HTERT RPE-1 (cell line): ENCODE measurements around the gene ZSCAN22.
"Not testable (repeated sequence)": the region's sequence is repeated elsewhere in the genome, so short reads cannot be mapped to it uniquely, and the experiment has no call there.

Experiments
- in situ Hi-C: fragments of 300-500 bp; cut with MboI; formaldehyde crosslinking; loops from 4 replicates; pipeline ENCODE4 v1.14.3; 2020; ENCODE audit warnings: low sequenced_read_pairs

ZSCAN22 gene

DNA sequence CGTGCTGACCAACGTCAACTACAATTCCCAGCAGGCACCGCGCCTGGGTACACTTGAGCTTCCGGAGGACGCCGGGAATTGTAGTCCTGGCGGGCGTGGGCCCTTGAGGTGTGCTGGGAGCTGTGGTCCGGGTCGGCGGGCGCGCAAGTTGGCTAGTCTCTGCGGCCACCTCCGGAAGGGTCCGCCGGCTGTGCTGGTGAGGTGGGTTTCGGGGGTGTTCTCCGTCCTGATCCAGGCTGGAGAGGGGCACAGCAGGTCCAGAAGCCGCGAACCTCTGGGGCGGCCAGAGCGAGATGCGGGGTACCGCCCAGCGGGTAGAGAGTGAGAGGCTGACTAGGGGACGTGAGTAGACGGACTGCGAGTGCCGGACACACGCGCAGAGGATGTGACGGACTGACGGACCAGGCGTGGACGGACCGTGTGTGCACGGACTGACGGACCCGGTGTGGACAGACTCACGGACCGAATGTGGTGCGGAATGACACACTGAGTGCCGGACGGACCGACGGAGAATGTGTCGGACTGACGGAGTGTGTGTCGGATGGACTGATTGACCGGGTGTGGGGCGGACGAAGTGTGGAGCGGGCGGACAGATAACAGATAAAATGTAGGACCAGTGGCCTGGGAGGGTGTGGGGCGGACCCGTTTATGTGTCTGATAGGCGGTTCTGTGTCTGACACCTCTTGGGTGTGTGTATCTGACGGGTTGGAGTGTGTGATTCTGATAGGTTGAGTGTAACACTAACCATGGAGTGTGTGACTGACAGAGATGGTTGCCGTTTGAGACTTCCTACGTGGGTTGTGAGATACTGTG lies at the start of gene ZSCAN22:
Gene ZSCAN22, plus strand, starts transcription at position 81 of the 813 bp plus-strand sequence. CDS start 7,809 bp downstream, outside the sequence.
- in situ Hi-C loops: no loop called here

GRCh38 chr19:58277197-58277596 lies 49.6 kb upstream of the ZSCAN22 start:
- in situ Hi-C loops: no loop called here

DNA sequence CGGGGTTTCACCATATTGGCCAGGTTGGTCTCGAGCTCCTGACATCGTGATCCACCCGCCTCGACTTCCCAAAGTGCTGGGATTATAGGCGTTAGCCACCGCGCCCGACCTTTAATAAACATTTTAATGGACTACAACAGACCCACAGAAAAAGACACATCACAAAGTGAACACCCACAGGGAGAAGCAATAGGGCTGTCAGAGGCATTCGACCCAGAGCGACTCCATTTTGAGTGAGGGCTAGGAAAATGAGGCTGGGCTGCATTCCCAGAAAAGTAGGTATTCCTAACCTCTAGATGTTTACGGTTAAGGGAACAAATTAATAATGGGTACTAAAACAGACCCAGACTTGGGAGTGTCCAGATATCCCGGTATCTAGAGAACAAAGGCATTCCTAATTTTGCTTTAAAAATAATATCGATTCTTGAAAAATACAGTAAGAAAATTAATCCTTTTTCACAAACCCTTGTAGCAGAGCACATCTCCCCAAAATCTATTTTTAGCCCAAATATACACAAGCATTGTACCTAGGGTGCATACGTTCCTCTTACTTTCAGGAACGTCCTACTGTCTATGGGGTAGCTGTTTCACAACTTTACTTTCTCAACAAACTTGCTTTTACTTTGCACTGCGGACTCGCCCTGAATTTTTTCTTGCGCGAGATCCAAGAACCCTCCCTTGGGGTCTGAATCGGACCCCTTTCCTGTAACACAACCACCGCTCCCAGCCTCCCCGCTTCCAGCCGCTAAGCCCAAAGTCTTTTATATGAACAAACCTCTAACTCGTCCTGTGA lies 48.9 kb upstream of the ZSCAN22 start:
- in situ Hi-C loops: no loop called here

GRCh38 chr19:58278541-58279041 lies 48.2 kb upstream of the ZSCAN22 start, which contains the start of gene ZNF8:
ZNF8 (plus strand) TSS chr19:58278955; CDS start chr19:58279082, 127 bp downstream.
- in situ Hi-C loops: no loop called here

- in situ Hi-C loops: no loop called here
Observed at GRCh38 chr19:58279042-58279924, 47.5 kb upstream of the ZSCAN22 start.

DNA sequence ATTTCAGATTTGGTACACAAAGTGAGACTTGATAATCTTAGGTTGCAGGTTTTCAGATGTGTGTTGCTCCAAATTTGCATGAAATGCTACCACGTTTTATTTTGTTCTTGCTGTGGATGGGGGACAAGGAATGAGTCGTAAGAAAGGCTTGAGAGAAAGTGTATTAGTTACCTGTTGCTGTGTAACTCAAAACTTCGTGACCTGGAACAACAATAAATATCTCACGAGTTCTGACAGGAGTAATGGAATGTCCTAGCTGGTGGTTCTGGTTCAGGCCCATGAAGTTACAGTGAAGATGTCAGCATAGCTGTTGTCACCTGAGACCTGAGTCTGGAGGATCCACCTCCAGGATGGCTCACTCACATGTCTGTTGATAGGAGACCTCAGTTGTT lies 46.9 kb upstream of the ZSCAN22 start:
- in situ Hi-C loops: no loop called here

DNA sequence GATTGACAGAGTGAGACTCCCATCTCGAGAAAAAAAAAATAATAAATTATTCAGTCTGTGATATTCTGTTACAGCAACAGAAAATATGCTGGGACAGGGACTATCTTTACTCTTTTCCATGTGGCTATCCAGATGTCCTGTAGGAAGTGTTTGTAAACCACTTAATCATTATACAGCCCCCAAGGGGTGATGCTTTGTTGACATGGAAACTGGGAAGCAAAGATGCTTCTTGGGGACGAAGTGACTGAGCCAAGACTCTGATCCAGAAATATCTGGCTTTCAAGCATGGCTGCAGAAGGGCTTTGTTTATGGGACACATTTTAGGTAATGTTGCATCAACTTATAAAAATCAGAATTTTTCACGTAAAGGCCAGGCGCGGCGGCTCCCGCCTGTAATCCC lies 42.6 kb upstream of the ZSCAN22 start:
- in situ Hi-C loops: no loop called here

- in situ Hi-C loops: no loop called here
Observed at GRCh38 chr19:58291943-58292342, 34.9 kb upstream of the ZSCAN22 start.

GRCh38 chr19:58294743-58295374 lies 31.9 kb upstream of the ZSCAN22 start:
- in situ Hi-C loops: no loop called here

GRCh38 chr19:58296104-58296503 lies 30.7 kb upstream of the ZSCAN22 start:
- in situ Hi-C loops: no loop called here

GRCh38 chr19:58300620-58301019 lies 26.2 kb upstream of the ZSCAN22 start:
- in situ Hi-C loops: no loop called here

- in situ Hi-C loops: no loop called here
Observed at GRCh38 chr19:58304255-58304654, 22.5 kb upstream of the ZSCAN22 start.

DNA sequence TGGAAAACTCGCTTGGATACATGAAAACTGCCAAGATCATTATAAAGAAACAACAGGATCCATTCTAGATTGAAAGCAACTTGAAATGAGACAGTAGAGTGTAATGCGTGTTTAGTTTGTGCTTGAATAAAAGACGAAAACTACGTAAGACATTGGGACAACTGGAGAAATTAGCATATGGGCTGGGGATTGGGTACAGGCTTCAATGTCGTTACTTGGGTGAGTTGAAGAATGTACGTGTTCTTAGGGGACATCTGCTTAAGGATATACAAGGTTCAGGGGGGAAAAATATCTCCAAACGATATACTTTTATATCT lies 22.1 kb upstream of the ZSCAN22 start:
- in situ Hi-C loops: no loop called here

DNA sequence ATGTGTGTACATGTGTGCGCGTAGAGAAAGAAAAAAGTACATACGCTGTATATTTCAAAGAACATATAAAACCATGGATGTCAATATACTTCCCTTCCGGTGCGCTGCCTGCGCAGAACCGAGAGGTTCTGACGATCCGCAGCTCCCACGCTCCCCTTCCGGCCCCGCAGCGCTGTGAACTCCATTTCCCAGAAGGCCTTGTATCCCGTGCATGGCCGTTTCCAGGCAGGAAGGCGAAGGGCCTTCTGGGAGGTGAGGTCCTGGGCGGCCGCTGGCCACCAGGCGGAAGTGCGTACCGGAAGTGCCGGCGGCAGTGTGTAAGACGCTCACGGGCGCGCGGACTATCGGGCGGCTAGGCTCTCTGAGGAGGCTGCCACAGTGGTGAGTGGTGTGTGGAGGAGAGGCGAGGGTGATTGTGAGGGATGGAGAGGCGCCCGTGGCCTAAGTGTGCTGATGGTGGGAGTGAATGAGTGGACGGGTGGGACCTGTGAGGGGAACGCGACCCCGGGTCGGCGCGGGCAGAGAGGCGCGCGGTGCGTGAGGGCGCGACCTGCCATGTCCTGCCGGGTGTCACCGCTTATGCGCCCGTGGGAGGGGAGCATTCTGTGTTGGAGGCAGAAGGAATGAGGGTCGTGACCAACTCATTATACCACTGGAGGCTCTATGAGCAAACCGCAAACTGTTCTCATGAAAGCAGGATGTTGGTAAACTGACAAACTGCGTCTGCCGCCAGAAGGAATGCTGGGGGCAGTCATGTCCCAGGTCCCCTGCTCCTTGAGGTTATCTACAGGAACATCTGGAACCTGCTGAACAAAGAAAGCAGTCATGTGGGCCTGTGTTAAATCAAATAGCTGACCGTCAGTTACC lies 21.5 kb upstream of the ZSCAN22 start, which contains the start of gene ERVK3-1:
Gene ERVK3-1, plus strand, starts transcription at position 313 of the 867 bp plus-strand sequence. CDS start 6,792 bp downstream, outside the sequence.
- in situ Hi-C loops: no loop called here

DNA sequence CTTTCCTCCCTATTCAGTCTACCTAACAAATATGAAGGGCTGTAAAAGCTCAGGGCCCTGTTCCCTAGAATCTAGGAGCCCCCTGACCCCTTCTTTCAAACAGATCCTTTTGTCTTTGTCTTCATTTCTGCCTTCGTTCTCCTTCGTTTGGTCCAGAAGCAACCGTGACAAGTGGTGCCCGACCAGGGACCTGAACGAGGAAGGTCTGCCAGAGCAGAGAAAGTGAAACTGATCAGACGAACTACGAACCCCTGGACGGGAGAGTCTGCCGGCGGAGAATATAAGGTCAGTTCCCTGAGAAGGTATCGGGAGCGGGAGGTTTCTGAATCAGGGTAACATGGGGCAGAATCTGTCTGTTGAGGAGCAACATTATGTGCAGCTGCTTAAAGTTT lies 20.9 kb upstream of the ZSCAN22 start:
- in situ Hi-C loops: no loop called here

- in situ Hi-C loops: no loop called here
Observed at GRCh38 chr19:58307736-58308135, 19.1 kb upstream of the ZSCAN22 start.

DNA sequence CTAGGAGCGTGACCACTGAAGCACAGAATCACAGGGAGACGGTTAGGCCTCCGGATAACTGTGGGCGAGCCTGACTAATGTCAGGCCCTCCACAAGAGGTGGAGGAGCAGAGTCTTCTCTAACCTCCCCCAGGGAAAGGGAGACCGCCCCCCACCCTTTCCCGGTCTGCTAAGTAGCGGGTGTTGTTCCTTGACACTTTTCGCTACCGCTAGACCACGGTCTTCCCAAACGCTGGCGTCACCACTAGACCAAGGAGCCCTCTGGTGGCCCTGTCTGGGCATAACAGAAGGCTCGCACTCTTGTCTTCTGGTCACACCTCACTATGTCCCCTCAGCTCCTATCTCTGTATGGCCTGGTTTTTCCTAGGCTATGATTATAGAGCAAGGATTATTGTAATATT lies 16.1 kb upstream of the ZSCAN22 start:
- in situ Hi-C loops: not testable (repeated sequence)

GRCh38 chr19:58311345-58311865 lies 15.4 kb upstream of the ZSCAN22 start:
- in situ Hi-C loops: no loop called here

- in situ Hi-C loops: no loop called here
Observed at GRCh38 chr19:58315580-58315979, 11.2 kb upstream of the ZSCAN22 start.
